ENCODE data around the gene RAB36. TPM values are rescaled to one million over a fixed set of nuclear protein-coding genes. Genes with fewer than 3 reads are reported as not detected.

RAB36 gene
- total RNA-seq, 2 experiments from 2014 or later: not detected

DNA sequence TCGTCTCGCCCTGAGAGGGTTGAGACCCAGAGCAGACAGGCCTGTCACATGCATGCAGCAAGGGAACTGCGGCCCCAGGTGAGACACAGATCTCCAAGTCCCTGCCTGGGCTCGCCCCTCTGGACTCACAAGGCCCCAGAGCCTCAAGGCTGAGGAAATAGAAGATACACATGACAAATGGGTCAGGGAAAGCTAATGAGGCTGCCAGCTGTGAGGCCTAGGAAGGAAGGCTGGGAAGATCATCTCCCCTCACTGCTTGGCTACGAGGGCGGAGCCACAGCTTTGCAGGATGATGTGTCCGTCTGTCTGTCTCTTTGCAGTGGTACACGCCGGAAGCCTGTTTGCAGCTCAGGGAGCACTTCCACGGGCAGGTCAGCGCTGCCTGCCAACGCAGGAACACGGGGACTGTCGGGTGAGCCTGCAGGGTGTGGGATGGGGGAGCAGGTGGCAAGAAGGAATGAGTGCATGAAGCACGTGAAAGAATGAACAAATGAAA is 4.5 kb downstream of the RAB36 start:
- intact Hi-C loops (cut with micrococcal nuclease): no loop called here
- H3K4me1 Mint-ChIP-seq (ENCODE audit: low read depth): peaks cover 17% of the 10 kb centered on the region
- no peaks in the 10 kb centered on the region for H3K36me3 Mint-ChIP-seq (ENCODE audit: low read depth)
- no peak overlapping the region for H3K27ac Mint-ChIP-seq
- no peak for DNase-seq
- CTCF ChIA-PET: interaction anchor here (1.1 to 1.5 kb wide), 3 partner anchors 25 to 194 kb away, joined by 3 to 4 read pairs (median 4); no protein-coding TSS in a partner anchor
- no peak overlapping the region for H3K4me3 Mint-ChIP-seq
- no peaks in the 10 kb centered on the region for H3K9me3 Mint-ChIP-seq
- no peaks in the 10 kb centered on the region for H3K27me3 Mint-ChIP-seq (ENCODE audit: low read depth)

DNA sequence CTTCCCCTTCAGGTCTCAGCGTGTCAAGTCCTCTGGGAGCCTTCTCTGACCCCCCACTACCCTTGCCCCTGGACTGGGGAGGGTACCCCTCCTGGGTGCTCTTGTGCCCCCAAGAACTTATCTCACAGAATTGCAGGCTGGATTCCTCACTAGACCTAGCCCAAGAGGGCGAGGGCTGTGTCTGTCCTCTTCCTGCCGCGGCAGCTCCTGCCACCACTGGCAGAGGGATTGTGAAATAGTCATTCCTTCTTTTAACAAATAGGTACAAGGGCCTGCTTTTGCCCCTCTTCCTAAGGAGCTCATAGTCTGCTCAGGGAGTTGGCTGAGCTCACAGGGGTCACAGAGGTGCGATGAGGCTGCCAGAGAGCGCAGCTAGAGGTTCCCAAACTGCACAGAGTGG is 5.5 kb downstream of the RAB36 start:
- no peak for DNase-seq
- H3K27me3 Mint-ChIP-seq (ENCODE audit: low read depth): no peaks in the 10 kb centered on the region
- peaks cover 9% of the 10 kb centered on the region for H3K4me1 Mint-ChIP-seq (ENCODE audit: low read depth)
- H3K9me3 Mint-ChIP-seq: no peaks in the 10 kb centered on the region
- no peak overlapping the region for H3K4me3 Mint-ChIP-seq
- intact Hi-C loops (cut with micrococcal nuclease): no loop called here
- CTCF ChIA-PET: interaction anchor here (1.5 kb wide), 2 partner anchors 24 to 140 kb away, joined by 4 read pairs; no protein-coding TSS in a partner anchor
- H3K36me3 Mint-ChIP-seq (ENCODE audit: low read depth): no peaks in the 10 kb centered on the region
- no peak overlapping the region for H3K27ac Mint-ChIP-seq

DNA sequence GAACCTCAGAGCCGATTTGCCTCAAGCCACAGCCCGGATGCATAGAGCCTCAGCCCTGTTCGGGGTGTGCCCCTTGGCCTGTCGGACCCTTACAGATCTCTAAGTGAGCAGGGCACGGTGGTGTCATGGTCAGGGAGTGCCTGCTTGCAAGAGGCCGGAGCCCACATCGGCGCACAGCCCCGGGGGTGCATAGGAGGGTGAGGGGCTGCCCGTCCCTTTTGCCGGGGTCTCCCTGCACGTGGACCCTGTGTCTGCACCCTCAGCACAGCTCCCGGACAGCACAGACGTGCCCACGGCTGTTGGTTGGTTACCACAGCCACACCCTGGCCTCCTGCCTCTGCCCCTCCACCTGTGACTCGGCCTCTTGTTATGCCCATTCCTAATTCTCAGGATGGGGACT is 6.5 kb downstream of the RAB36 start:
- no peak overlapping the region for H3K27ac Mint-ChIP-seq
- intact Hi-C loops (cut with micrococcal nuclease): no loop called here

DNA sequence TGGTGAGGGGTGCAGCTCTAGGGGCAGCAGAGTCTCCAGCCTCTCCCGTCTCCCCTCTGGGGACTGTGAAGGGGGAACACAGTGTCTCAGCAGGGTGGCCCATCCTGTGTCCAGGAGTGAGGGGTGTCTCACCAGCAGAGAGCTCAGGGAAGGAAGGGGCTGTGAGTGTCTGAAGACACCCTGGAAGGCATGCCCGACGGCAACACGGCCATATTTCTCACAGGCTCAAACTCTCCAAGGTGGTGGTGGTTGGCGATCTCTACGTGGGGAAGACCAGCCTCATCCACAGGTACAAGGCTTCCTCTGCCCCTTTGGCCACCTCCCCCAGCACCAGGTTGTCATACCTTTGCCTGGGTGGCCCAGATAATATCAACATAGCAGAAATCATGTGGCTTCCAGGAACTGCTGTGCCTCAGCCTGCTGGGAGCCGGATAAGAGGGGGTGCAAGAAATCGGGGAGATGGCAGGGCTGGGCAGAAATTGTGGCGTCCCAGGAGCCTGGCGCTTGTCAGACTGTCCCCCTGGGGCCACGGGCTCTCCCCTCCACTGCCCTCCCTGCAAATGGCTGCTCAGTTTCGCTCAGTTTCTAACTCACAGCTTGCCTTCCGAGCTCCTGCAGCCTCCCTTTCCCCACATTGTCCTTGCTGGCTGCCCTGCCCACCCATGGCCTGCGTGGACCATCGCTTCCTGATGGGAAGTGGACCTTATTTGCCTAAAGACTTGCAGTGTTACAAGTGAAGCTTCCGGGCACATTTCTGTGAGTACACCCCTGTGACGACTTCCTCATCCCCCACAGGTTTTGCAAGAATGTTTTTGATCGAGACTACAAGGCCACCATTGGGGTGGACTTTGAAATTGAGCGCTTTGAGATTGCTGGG is 7.2 kb downstream of the RAB36 start:
- no peak for DNase-seq
- Mint-ChIP-seq H3K27ac (no peak overlapping the region), H3K4me3 (no peak overlapping the region), H3K36me3 (ENCODE audit: low read depth) (no peaks in the 10 kb centered on the region), H3K9me3 (no peaks in the 10 kb centered on the region), H3K27me3 (ENCODE audit: low read depth) (no peaks in the 10 kb centered on the region), H3K4me1 (ENCODE audit: low read depth) (peaks cover 9% of the 10 kb centered on the region)
- intact Hi-C loops (cut with micrococcal nuclease): no loop called here
- CTCF ChIA-PET: interaction anchor here (2.3 kb wide), 1 partner anchor 138 kb away, joined by 9 read pairs; no protein-coding TSS in a partner anchor

More for the DNA sequence above, 6.5 kb downstream of the RAB36 start:
- Mint-ChIP-seq H3K36me3 (ENCODE audit: low read depth) (no peaks in the 10 kb centered on the region), H3K4me1 (ENCODE audit: low read depth) (peaks cover 9% of the 10 kb centered on the region), H3K27me3 (ENCODE audit: low read depth) (no peaks in the 10 kb centered on the region), H3K9me3 (no peaks in the 10 kb centered on the region), H3K4me3 (no peak overlapping the region)
- DNase-seq: no peak
- CTCF ChIA-PET: interaction anchor here (0.6 kb wide), 1 partner anchor 31 kb away, joined by 3 read pairs; no protein-coding TSS in a partner anchor

DNA sequence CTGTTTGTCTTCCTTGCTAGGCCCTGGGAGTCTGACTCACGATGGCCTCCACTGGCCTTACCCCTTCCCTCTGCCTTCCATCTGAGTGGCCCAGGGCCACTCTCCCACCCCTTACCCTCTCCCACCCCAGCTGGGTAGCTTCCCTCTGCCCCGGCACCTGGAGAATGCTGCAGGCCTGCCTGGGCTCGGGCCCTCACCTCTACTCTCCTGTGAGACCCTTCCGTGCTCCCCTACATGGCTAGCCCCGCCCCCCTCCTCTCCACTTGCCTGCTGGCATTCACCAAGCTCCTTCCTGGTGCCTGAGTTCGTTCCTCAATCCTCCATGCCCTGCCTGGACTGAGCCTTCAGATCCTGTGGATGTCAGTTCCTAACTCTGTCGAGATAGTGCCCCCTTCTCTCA is 8.7 kb downstream of the RAB36 start:
- CTCF ChIA-PET: interaction anchor here (0.6 to 2.3 kb wide), 2 partner anchors 8 to 136 kb away, joined by 3 to 9 read pairs; no protein-coding TSS in a partner anchor
- DNase-seq: no peak
- Mint-ChIP-seq H3K4me3 (no peak overlapping the region), H3K27me3 (ENCODE audit: low read depth) (no peaks in the 10 kb centered on the region), H3K36me3 (ENCODE audit: low read depth) (no peaks in the 10 kb centered on the region), H3K27ac (no peak overlapping the region), H3K9me3 (no peaks in the 10 kb centered on the region), H3K4me1 (ENCODE audit: low read depth) (peaks cover 9% of the 10 kb centered on the region)
- intact Hi-C loops (cut with micrococcal nuclease): no loop called here

DNA sequence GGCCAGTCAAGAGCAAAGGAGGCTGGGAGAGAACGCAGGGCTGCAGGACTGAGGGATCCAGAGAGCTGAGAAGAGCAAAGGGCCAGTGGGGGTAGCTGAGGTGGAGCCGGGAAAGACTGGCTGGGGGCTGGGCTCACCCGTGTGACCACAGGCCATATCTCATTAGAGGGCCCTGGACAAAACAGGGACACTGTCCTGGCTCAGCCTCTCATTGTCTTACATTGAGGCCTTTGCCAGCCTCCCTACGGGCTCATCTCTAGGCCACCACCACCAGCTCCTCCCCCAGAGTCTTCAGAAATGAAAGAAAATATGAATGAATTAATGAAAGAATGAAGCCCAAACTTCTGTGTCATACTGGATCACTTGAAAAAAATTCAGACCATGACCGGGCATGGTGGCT is 9.2 kb downstream of the RAB36 start:
- Mint-ChIP-seq H3K27me3 (ENCODE audit: low read depth) (no peaks in the 10 kb centered on the region), H3K9me3 (no peaks in the 10 kb centered on the region), H3K4me1 (ENCODE audit: low read depth) (peaks cover 9% of the 10 kb centered on the region), H3K36me3 (ENCODE audit: low read depth) (no peaks in the 10 kb centered on the region), H3K4me3 (no peak overlapping the region), H3K27ac (no peak overlapping the region)
- intact Hi-C loops (cut with micrococcal nuclease): no loop called here
- CTCF ChIA-PET: interaction anchor here (0.6 to 2.3 kb wide), 2 partner anchors 8 to 136 kb away, joined by 3 to 9 read pairs; no protein-coding TSS in a partner anchor
- DNase-seq: no peak

DNA sequence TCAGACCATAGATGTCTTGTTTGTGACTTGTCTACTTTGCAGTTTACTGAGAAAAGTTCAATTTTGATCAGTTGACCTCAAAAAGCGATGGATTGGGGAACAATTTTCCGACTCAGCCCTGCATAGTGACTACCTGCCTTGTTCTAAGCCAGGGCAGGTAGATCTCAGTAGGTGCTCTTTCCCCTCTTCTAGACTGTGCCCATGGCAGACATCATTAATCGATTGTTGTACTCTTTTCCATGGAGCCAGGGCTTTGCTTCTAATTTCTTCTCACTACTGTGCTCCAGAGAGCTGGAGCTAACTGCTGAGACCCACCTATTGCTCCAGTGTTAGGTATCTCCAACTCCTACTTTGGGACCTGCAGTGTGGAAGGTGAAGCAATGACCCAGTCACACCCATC is 9.9 kb downstream of the RAB36 start:
- no peaks in the 10 kb centered on the region for H3K36me3 Mint-ChIP-seq (ENCODE audit: low read depth)
- H3K4me1 Mint-ChIP-seq (ENCODE audit: low read depth): peaks cover 9% of the 10 kb centered on the region
- no peak overlapping the region for H3K4me3 Mint-ChIP-seq
- H3K9me3 Mint-ChIP-seq: no peaks in the 10 kb centered on the region
- H3K27me3 Mint-ChIP-seq (ENCODE audit: low read depth): no peaks in the 10 kb centered on the region
- no peak for DNase-seq
- CTCF ChIA-PET: no interaction called here
- intact Hi-C loops (cut with micrococcal nuclease): no loop called here
- no peak overlapping the region for H3K27ac Mint-ChIP-seq

DNA sequence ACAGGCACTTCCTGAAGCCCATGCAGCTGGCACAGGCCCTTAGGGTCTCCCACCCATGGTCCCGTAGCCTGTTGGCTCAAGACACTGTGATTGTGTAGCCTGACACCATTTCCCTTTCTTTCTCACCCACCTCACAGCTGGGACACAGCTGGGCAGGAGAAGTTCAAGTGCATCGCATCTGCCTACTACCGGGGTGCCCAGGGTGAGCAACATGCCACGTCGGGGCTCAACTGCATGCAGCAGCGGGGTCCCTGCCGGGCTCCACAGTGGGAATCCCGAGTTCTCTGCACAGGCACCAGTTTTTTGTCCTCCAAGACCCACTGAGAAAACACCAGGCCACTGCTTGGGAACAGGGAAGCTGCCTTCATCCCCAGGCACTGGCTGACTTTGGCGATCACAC is 10.6 kb downstream of the RAB36 start:
- H3K36me3 Mint-ChIP-seq (ENCODE audit: low read depth): no peaks in the 10 kb centered on the region
- CTCF ChIA-PET: interaction anchor here (0.6 to 1.5 kb wide), 2 partner anchors 9 to 64 kb away, joined by 3 to 4 read pairs; no protein-coding TSS in a partner anchor
- no peak for DNase-seq
- no peak overlapping the region for H3K27ac Mint-ChIP-seq
- H3K27me3 Mint-ChIP-seq (ENCODE audit: low read depth): no peaks in the 10 kb centered on the region
- intact Hi-C loops (cut with micrococcal nuclease): no loop called here
- H3K4me1 Mint-ChIP-seq (ENCODE audit: low read depth): peaks cover 9% of the 10 kb centered on the region
- H3K4me3 Mint-ChIP-seq: no peak overlapping the region
- H3K9me3 Mint-ChIP-seq: no peaks in the 10 kb centered on the region

DNA sequence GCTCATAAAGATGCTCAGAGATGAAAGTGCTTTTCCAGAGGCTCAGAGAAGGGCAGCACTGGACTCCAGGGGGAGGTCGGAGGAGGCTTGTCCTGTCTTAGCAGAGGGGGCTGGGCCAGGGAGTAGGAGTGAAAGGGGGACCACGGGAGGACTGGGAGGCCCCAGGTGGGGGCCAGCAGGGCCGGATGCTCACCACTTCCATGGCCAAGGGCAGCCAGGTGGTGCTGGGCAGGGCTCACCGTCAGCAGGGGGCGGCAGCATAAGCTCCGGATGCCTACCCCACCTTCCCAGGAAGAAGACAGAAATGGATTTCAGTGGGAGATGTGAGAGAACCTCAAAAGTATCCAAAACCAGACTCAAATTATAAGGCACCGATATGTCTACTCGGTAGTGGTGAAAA is 11.0 kb downstream of the RAB36 start:
- H3K36me3 Mint-ChIP-seq (ENCODE audit: low read depth): no peaks in the 10 kb centered on the region
- no peak overlapping the region for H3K4me3 Mint-ChIP-seq
- CTCF ChIA-PET: interaction anchor here (0.6 to 1.5 kb wide), 2 partner anchors 9 to 64 kb away, joined by 3 to 4 read pairs; no protein-coding TSS in a partner anchor
- intact Hi-C loops (cut with micrococcal nuclease): no loop called here
- peaks cover 9% of the 10 kb centered on the region for H3K4me1 Mint-ChIP-seq (ENCODE audit: low read depth)
- no peaks in the 10 kb centered on the region for H3K27me3 Mint-ChIP-seq (ENCODE audit: low read depth)
- no peak for DNase-seq
- no peak overlapping the region for H3K27ac Mint-ChIP-seq
- H3K9me3 Mint-ChIP-seq: no peaks in the 10 kb centered on the region

DNA sequence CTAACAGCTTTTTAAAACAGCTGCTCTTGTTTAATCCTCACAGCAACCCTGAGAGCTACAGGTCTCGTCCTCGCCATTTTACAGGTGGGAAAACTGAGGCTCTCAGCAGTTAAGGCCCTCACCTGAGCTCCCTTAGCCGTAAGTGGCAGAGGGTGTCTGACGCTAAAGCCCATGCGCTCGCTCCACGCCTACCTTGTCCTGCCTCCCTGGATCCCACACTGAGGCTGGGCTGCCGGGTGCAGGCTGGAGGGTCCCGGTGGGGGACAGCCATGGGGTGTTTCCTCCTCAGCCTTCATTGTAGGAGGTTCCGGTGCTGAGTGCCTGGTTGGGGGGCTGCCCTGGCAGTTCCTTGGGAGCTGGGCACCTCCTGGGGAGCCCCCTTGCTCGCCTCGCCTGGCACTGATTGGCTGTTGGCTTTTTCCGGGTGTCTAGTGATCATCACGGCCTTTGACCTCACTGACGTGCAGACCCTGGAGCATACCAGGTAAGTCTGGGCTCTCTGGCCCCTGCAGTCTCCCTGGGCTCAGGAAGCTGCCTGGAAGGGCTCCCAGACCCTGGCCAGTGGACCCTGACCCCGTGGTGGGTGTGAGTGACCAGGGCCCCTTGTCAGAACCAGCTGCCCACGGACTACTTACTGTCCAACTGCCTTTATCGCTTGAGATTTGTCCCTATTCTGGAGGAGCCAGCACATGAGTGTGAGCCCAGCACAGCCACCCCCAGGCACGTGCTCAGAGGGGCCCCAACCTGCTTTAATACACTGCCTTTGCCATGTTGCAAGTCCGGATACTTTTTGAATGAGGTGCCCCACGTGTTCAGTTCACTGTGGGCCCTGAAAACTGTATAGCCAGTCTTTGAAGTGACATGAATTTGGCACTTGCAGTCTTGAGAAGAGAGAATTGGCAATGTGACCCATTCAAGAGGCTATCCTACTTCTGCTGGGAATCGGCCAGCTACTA is 12.6 kb downstream of the RAB36 start:
- Mint-ChIP-seq H3K36me3 (ENCODE audit: low read depth) (no peaks in the 10 kb centered on the region), H3K4me1 (ENCODE audit: low read depth) (peaks cover 8% of the 10 kb centered on the region), H3K27me3 (ENCODE audit: low read depth) (no peaks in the 10 kb centered on the region), H3K4me3 (no peak overlapping the region), H3K9me3 (no peaks in the 10 kb centered on the region), H3K27ac (no peak overlapping the region)
- no peak for DNase-seq
- CTCF ChIA-PET: interaction anchor here (1.0 kb wide), 1 partner anchor 8 kb away, joined by 5 read pairs; no protein-coding TSS in a partner anchor
- intact Hi-C loops (cut with micrococcal nuclease): no loop called here

DNA sequence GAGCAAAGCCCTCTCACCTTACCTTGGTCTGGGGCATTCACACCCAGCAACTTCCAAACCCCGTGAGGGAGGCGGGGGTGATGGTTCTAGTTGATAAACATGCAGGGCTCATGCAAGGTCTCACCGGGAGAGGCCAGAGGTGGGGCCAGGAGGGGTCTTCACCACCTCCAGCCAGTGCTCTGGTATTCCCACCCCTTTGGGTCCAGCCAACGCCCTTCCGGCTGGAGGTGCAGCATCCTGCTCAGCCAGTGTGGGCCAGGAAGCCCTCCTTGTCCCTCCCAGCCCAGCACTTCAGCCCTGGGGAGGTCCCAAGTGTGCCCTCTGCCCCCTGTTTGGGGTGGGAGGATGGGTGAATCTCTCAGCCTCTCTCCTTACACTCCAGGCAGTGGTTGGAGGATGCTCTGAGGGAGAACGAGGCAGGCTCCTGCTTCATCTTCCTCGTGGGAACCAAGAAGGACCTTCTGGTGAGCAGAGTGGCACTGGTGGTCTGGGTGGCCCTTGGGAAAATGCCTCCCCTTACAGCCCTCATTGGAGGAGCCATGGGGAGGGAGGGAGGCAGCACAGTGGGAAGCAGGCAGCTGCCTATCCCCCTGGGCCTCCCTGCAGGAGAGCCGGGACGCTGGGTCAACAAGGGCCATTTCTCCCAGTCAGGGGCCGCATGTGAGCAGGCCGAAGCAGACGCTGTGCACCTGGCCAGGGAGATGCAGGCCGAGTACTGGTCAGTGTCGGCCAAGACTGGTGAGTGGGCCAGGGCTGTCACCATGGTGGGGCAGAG is 13.4 kb downstream of the RAB36 start:
- no peaks in the 10 kb centered on the region for H3K27me3 Mint-ChIP-seq (ENCODE audit: low read depth)
- CTCF ChIA-PET: no interaction called here
- no peak overlapping the region for H3K4me3 Mint-ChIP-seq
- H3K36me3 Mint-ChIP-seq (ENCODE audit: low read depth): no peaks in the 10 kb centered on the region
- no peak for DNase-seq
- no peaks in the 10 kb centered on the region for H3K9me3 Mint-ChIP-seq
- H3K4me1 Mint-ChIP-seq (ENCODE audit: low read depth): no peaks in the 10 kb centered on the region
- intact Hi-C loops (cut with micrococcal nuclease): no loop called here
- H3K27ac Mint-ChIP-seq: no peak overlapping the region
